Astrocyte of the spinal cord (primary cell): Measurements from ENCODE around the gene BRME1.

Source experiments
- DNase-seq: peaks from one replicate; pipeline ENCODE4 v3.0.0; 2011; ENCODE audit warnings: low read depth, low spot score
- H3K4me3 ChIP-seq: 2 replicates; pipeline ENCODE4 v1.5.1; 2011; ENCODE audit warnings: low read depth, mild to moderate bottlenecking, low read length, moderate library complexity
- CTCF ChIP-seq: IDR thresholded peaks from 2 replicates; pipeline ENCODE4 v1.5.1; 2012; ENCODE audit warnings: low read depth, mild to moderate bottlenecking, low read length, inconsistent platforms
- in situ Hi-C: cut with HindIII; loops from 2 replicates; pipeline ENCODE4 v1.10.0; 2017; ENCODE audit warnings: low sequenced_read_pairs

BRME1 gene

DNA sequence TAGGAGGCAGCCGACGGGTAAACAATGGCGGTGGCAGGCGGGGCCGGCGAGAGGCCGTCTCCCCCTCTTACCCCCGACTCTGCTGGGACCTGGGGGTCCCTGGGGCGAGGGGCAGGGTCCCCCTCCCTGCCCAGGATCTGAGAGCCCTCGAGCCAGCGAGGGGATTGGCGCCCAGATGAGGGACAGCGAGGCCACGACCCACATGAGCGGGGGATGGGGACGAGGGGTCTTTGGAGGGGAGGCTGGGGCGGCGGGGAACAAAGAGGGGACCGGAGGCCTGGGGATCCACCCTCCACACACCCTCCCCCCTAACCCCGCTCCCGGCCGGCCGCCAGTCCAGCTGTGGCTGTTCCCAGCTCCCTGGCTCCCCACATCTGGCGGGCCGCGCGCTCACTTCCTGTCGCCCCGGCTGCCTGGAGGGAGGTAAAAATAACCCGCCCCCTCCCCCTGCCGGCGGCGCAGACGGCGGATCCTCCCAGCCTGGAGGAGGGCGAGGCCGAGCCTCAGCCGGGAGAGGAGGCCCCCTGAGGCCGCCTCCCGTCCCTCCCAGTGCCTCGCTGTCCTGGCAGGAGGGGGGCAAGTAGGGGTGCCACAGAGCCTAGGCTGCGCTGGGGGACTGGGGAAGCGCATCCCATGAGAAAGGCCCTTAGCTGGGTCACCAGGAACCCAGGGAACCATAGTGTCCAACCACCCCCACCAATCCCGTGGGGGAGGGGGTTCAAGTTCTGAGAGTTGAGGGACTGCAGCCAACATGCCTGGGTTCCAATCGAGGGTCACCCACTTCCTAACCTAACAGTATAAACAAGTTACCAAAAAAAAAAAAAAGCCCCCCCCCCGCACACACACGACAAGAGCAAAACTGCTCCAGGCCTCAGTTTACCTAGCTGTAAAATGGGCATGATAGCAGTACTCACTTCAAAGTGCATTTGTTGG is 58.2 kb downstream of the BRME1 start:
- TF ChIP-seq CTCF: peak; percentile 7
- DNase-seq: peak; percentile 97
- peak overlapping the region; percentile 46 for H3K4me3 ChIP-seq
- in situ Hi-C loops: no loop called here

DNA sequence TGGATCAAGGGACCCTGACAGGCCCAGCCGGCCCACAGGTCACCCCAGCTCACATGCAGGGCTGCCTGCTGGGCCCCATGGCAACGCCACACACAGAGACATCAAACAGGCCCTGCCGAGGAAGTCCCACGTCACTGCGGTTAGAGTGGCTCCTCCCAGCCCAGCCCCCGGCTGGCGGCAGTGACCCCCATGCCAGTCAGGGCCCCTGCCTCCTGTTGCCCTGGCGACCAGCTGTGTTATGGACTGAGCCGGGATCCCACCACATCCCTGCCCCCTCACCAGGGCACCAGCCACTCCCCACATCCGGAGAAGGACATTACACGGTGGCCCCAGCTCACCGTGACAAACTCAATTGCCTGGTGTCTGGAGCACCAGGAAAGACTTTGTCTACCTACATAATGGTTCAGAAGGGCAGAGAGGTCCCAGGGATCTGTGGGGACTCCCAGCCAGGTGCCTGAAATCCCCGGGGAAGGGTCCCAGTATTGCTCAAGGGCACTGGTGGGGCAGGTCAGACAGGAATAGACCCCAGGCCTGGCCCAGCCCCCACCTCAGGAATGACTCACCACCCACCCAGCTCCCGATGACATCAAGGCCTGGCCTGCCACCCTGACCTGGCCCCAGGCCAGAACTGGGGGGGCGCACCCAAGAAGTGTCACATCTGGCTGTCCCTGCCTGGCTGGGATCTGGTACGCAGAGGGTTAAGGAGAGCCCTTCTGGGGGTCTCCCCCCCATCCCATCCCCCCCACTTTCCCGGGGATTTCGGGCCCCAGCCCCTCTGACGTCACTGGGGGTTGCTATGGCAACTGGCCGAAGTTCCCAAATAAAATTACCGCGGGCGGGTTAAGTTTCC is 59.1 kb downstream of the BRME1 start:
- H3K4me3 ChIP-seq: peak overlapping the region; percentile 46
- in situ Hi-C loops: no loop called here
- no peak for TF ChIP-seq CTCF
- peak; percentile 96 for DNase-seq

DNA sequence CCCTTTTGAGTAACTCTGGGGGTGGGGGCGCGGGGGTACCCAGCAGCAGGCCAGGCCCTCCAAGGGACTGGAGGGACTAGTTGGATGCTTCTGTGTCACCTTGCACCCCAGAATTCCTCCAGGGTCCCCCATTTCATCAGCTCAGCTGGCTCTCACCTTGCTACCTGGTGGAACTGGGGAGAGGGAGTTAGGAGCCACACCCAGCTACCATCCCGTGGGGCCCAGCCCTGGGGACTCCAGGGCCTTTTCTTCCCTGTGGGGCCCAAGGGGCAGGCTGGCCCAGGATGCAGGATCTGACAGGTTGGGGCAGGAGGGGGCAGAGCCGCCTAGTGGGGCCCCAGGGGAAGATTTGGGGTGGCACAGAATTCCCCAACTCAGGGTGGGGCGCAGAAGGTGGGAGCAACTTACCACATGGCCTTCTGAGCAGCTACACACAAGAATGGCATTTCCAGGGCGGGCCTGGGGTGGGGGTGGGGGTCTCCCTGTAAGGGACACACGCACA is 61.7 kb downstream of the BRME1 start:
- no peak for DNase-seq
- in situ Hi-C loops: no loop called here

DNA sequence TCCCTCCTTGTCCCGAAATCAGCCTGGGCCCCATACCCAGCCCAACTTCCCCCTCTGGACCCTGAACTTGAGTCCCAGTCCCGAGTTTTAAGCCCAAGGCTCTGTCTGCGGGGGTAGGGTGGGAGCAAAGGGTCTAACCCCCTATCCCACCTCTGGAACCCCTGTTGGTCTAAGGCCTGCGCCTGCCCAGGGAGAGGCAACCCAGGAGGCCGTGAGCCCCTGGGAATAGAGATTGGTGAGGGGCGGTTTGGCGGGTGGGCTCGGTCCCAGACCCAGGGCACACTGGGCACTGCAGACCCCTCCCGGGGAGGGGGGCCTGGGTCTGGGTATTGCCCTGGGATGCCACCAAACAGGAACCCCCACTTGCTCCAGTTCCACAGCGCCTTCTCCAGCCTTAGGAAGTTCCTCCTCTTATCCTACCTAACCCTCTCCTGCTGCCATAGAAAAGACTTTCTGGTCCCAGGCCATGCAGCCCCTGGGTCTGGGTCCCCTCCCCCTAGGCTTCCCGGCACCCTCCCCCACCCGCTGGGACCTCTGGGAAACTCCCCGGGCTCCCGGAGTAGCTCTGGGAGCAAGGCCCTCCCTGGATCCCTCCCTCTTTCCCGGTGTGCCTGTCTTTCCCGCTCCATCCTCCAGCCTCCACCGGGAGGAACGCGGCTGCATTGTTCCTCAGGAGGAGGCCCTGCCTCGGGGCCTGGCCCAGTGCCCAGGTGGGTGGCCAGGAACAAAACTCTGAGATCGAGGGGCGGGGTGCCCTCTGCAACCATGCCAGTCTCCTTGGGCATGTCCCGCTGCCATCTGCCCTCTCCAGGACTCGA is 62.6 kb downstream of the BRME1 start:
- peak overlapping the region; percentile 54 for H3K4me3 ChIP-seq
- DNase-seq: peak; percentile 37
- in situ Hi-C loops: no loop called here
- TF ChIP-seq CTCF: no peak

More for the DNA sequence above, 61.7 kb downstream of the BRME1 start:
- H3K4me3 ChIP-seq: no peak overlapping the region
- TF ChIP-seq CTCF: no peak

DNA sequence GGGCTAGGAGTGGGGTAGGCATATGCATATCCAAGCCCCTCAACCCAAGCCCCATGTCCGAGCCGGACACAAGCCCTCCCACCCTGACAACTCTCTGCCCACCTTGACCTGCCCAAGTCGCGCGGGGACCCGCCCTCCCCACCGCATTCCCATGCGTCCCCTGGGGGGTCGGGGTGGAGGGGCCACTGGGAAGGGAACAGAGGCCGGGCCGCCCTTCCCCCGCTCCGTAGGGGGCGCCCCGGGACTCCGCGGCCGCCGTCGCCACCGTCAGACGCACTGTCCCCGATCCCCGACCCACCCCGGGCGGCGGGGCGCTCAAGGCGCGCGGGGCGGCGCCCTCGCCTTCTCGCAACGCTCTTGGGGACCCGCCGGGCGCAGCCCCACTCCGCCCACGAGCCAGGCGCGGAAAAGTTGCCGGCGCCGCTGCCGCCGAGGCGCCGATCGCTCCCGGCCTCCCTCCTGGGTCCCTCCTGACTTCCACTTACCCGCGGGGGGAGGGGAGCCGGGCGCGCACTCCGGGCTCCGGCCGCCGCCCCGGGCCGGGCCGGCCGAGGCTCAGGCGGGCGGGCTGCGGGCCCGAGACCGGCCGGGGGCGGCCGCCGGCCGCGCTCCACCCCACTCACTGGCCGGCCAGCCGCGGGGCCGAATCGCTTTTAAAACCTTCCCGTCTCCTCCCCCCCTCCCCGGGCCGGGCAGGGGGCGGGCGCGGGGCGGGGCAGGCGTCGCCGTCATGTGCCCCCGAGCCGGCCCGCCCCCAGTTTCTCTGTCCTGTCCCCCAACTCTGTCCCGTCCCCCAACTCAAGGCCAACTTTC is 63.4 kb downstream of the BRME1 start:
- DNase-seq: peak; percentile 80
- in situ Hi-C loops: no loop called here

More for the DNA sequence above, 63.4 kb downstream of the BRME1 start:
- peak overlapping the region; percentile 95 for H3K4me3 ChIP-seq
- no peak for TF ChIP-seq CTCF
